MV-4-11 (cell line): ENCODE data around the gene ATP5PB.

Source experiments
- DNase-seq: peaks from one replicate; lab custom pipeline; 2025; lab: John Stamatoyannopoulos, UW

The ATP5PB gene

DNA sequence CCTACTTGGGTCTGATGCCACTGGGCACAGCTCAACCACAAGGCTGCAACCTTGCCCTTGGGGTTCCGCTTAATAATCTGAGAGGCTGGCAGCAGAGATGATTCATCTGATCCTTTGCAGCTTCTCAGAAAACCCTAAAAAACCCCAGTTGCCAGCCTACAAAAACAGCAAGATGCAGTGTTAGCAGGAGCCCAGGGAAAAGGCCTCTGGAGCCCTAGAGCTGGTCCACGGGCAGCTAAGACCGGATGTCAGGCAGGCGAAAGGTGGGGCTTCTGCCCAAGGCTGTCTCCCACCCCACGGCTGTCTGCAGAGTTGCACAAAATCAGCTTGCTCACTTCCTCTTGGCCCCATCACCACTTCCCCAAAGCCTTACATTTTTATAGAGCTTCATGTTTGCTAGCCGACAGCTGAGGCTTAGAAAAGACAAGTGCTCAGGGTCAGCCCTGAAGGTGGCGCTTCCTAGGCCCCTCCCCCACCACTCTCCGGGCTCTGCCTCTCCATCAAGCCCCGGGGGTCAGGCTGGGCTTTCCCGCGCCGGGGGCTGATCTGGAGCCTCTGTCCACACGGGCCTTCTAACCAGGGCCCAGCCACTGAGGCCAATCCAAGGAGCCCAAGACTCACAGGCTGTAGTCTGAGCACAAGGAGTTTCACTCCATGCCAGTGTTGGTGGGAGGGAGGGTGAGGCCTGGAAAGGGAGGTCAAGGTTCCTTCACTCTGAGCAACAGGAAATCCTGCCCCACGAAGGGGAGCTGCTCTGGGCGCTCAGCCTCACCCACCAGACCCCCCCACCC lies 58.3 kb downstream of the ATP5PB start:
- peak; percentile 99 for DNase-seq

- DNase-seq = no peak
Observed at GRCh38 chr1:111509997-111510375, 60.7 kb downstream of the ATP5PB start.

DNA sequence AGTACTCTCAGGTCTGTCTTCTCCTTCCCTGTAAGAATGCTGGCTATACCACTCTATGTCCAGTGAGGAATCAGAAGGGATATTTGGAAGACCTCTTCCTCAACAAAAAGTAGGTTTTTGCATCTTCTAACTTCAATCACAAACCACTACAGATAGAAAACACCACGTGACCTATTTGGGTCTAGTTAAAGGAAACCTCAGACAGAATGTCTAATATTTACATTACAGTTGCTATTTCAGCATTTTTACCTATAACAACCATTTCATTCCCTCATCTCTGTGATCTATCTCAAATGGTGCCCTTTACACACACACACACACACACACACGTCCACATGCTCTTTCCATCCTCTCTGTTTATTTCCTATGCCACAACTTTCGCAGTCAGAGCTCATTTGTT lies 62.1 kb downstream of the ATP5PB start:
- DNase-seq = no peak
